HEK293 (cell line): ENCODE measurements around the gene CCDC63.

Source experiments
- CTCF ChIA-PET: fragments of 350-600 bp; formaldehyde crosslinking; extraction: SDS; loops from one replicate; lab custom pipeline; 2021; ENCODE audit warnings: antibody characterized with exemption; lab: Yijun Ruan, JAX
- POLR2A ChIA-PET: fragments of 300-600 bp; formaldehyde crosslinking; extraction: SDS; loops from one replicate; lab custom pipeline; 2020; ENCODE audit warnings: antibody characterized with exemption, inconsistent platforms; lab: Yijun Ruan, JAX
- H3K27ac ChIP-seq: fragments of 200-500 bp; sonication (Bioruptor generic); 2 replicates; pipeline ENCODE4 v1.5.1; 2014; ENCODE audit warnings: low read depth, low read length, control low read depth, inconsistent platforms; ENCODE audit errors: extremely low read depth
- H3K36me3 ChIP-seq, 2 experiments: fragments of 200-500 bp in 1 of 2; sonication (Bioruptor generic) in 1 of 2; 1 replicate in 1 of 2; 2 replicates in 1 of 2; pipeline ENCODE4 v1.5.1; 2014 to 2017; ENCODE audit warnings: inconsistent platforms in 2 of 2, low read length in 2 of 2; ENCODE audit not compliant: control insufficient read depth in 2 of 2, insufficient read depth in 1 of 2
- H3K4me1 ChIP-seq: fragments of 200-500 bp; sonication (Bioruptor generic); 2 replicates; pipeline ENCODE4 v1.5.1; 2014; ENCODE audit warnings: mild to moderate bottlenecking, low read length, inconsistent platforms; ENCODE audit not compliant: control insufficient read depth, insufficient read depth
- H3K4me3 ChIP-seq: 2 replicates; pipeline ENCODE4 v1.5.1; 2011; ENCODE audit warnings: low read depth, mild to moderate bottlenecking, control low read depth, low read length, moderate library complexity
- H3K9me3 ChIP-seq: fragments of 200-500 bp; sonication (Bioruptor generic); 2 replicates; pipeline ENCODE4 v1.5.1; 2014; ENCODE audit warnings: low read depth, low read length, inconsistent platforms; ENCODE audit not compliant: control insufficient read depth, insufficient read depth
- BCL11B ChIP-seq: fragments of 450-650 bp; formaldehyde crosslinking; IDR thresholded peaks from 2 replicates; pipeline ENCODE4 v1.5.1; 2016; ENCODE audit warnings: low read depth, missing biosample characterization, missing genetic modification characterization
- CTCF ChIP-seq: fragments of 450-650 bp; formaldehyde crosslinking; IDR thresholded peaks from 2 replicates; pipeline ENCODE4 v1.5.1; 2016; ENCODE audit warnings: missing biosample characterization, missing genetic modification characterization
- EGR2 ChIP-seq: fragments of 450-650 bp; formaldehyde crosslinking; IDR thresholded peaks from 2 replicates; pipeline ENCODE4 v1.5.1; 2016; ENCODE audit warnings: low read depth, missing biosample characterization, missing genetic modification characterization
- KLF10 ChIP-seq: fragments of 450-650 bp; IDR thresholded peaks from 2 replicates; pipeline ENCODE4 v1.5.1; 2018; ENCODE audit warnings: missing biosample characterization, mild to moderate bottlenecking, missing genetic modification characterization
- SETDB1 ChIP-seq: IDR thresholded peaks from one replicate; pipeline ENCODE4 v1.6.1; 2017; ENCODE audit warnings: mild to moderate bottlenecking, low read length, moderate library complexity, mixed read lengths; ENCODE audit not compliant: insufficient read length
- SP3 ChIP-seq: fragments of 450-650 bp; formaldehyde crosslinking; IDR thresholded peaks from 2 replicates; pipeline ENCODE4 v1.5.1; 2016; ENCODE audit warnings: missing biosample characterization, missing genetic modification characterization
- TSHZ1 ChIP-seq: fragments of 450-650 bp; formaldehyde crosslinking; IDR thresholded peaks from 2 replicates; pipeline ENCODE4 v1.5.1; 2016; ENCODE audit warnings: missing biosample characterization, missing genetic modification characterization, borderline replicate concordance
- YY2 ChIP-seq: fragments of 450-650 bp; formaldehyde crosslinking; IDR thresholded peaks from 2 replicates; pipeline ENCODE4 v1.5.1; 2016; ENCODE audit warnings: missing biosample characterization, missing genetic modification characterization
- ZBTB17 ChIP-seq: fragments of 450-650 bp; formaldehyde crosslinking; IDR thresholded peaks from 2 replicates; pipeline ENCODE4 v1.5.1; 2016; ENCODE audit warnings: missing biosample characterization, missing genetic modification characterization
- ZBTB44 ChIP-seq: fragments of 450-650 bp; IDR thresholded peaks from 2 replicates; pipeline ENCODE4 v1.5.1; 2018; ENCODE audit warnings: missing biosample characterization, mild to moderate bottlenecking, missing genetic modification characterization
- ZFHX2 ChIP-seq: fragments of 450-650 bp; formaldehyde crosslinking; conservative IDR thresholded peaks from 2 replicates; pipeline ENCODE4 v1.5.1; 2016; ENCODE audit warnings: missing biosample characterization, missing genetic modification characterization
- ZIC2 ChIP-seq: fragments of 450-650 bp; formaldehyde crosslinking; IDR thresholded peaks from 2 replicates; pipeline ENCODE4 v1.5.1; 2016; ENCODE audit warnings: missing biosample characterization, missing genetic modification characterization
- ZNF202 ChIP-seq: fragments of 450-650 bp; formaldehyde crosslinking; IDR thresholded peaks from 2 replicates; pipeline ENCODE4 v1.5.1; 2016; ENCODE audit warnings: missing biosample characterization, missing genetic modification characterization, borderline replicate concordance
- ZNF214 ChIP-seq: fragments of 450-650 bp; formaldehyde crosslinking; IDR thresholded peaks from 2 replicates; pipeline ENCODE4 v1.5.1; 2017; ENCODE audit warnings: missing biosample characterization, mild to moderate bottlenecking, missing genetic modification characterization, borderline replicate concordance
- ZNF354C ChIP-seq: fragments of 450-650 bp; formaldehyde crosslinking; IDR thresholded peaks from 2 replicates; pipeline ENCODE4 v1.5.1; 2016; ENCODE audit warnings: missing biosample characterization, missing genetic modification characterization, low read depth, borderline replicate concordance
- ZNF398 ChIP-seq: fragments of 450-650 bp; formaldehyde crosslinking; IDR thresholded peaks from 2 replicates; pipeline ENCODE4 v1.5.1; 2017; ENCODE audit warnings: missing biosample characterization, missing genetic modification characterization
- ZNF488 ChIP-seq: fragments of 450-650 bp; formaldehyde crosslinking; IDR thresholded peaks from 2 replicates; pipeline ENCODE4 v1.5.1; 2016; ENCODE audit warnings: missing biosample characterization, missing genetic modification characterization
- ZNF513 ChIP-seq: fragments of 450-650 bp; IDR thresholded peaks from 2 replicates; pipeline ENCODE4 v1.5.1; 2018; ENCODE audit warnings: missing biosample characterization, missing genetic modification characterization
- ZNF585B ChIP-seq: fragments of 450-650 bp; formaldehyde crosslinking; IDR thresholded peaks from 2 replicates; pipeline ENCODE4 v1.5.1; 2016; ENCODE audit warnings: missing biosample characterization, missing genetic modification characterization
- ZNF600 ChIP-seq: fragments of 450-650 bp; formaldehyde crosslinking; IDR thresholded peaks from 2 replicates; pipeline ENCODE4 v1.5.1; 2016; ENCODE audit warnings: missing biosample characterization, missing genetic modification characterization
- ZNF692 ChIP-seq: fragments of 450-650 bp; formaldehyde crosslinking; IDR thresholded peaks from 2 replicates; pipeline ENCODE4 v1.5.1; 2016; ENCODE audit warnings: missing biosample characterization, missing genetic modification characterization
- ZNF707 ChIP-seq: fragments of 450-650 bp; formaldehyde crosslinking; IDR thresholded peaks from 2 replicates; pipeline ENCODE4 v1.5.1; 2016; ENCODE audit warnings: missing biosample characterization, missing genetic modification characterization
- ZNF785 ChIP-seq: fragments of 450-650 bp; formaldehyde crosslinking; IDR thresholded peaks from 2 replicates; pipeline ENCODE4 v1.5.1; 2016; ENCODE audit warnings: missing biosample characterization, missing genetic modification characterization
- ZSCAN5A ChIP-seq: fragments of 450-650 bp; formaldehyde crosslinking; IDR thresholded peaks from 2 replicates; pipeline ENCODE4 v1.5.1; 2016; ENCODE audit warnings: missing biosample characterization, missing genetic modification characterization

The CCDC63 gene

GRCh38 chr12:110906083-110906482 is 59.3 kb downstream of the CCDC63 start:
- POLR2A ChIA-PET, result no interaction called here
- Histone ChIP-seq H3K4me3 (no peak overlapping the region), H3K9me3 (no peaks in the 10 kb centered on the region), H3K27ac (no peak overlapping the region), H3K36me3 (no peaks in the 10 kb centered on the region), H3K4me1 (no peaks in the 10 kb centered on the region)
- CTCF ChIA-PET, result interaction anchor here (0.7 to 0.9 kb wide), 2 partner anchors 31 to 91 kb away, joined by 3 read pairs; no protein-coding TSS in a partner anchor
- TF ChIP-seq ZNF707, result no peak
- TF ChIP-seq ZNF398 (tag by site-specific recombination), result peak; percentile 59
- TF ChIP-seq TSHZ1 (tag by site-specific recombination), result no peak
- no peak for TF ChIP-seq KLF10 (tag by site-specific recombination)
- TF ChIP-seq ZNF354C (tag by site-specific recombination), result no peak
- TF ChIP-seq ZNF202 (tag by site-specific recombination), result no peak
- no peak for TF ChIP-seq SP3
- no peak for TF ChIP-seq ZNF600 (tag by site-specific recombination)
- no peak for TF ChIP-seq ZSCAN5A (tag by site-specific recombination)
- TF ChIP-seq ZNF488 (tag by site-specific recombination), result no peak
- no peak for TF ChIP-seq ZIC2 (tag by site-specific recombination)
- peak; percentile 34; the same call in 1 of the 2 replicates for TF ChIP-seq EGR2 (tag by site-specific recombination)
- no peak for TF ChIP-seq SETDB1
- TF ChIP-seq ZNF513, result peak; percentile 50; the same call in 1 of the 2 replicates
- TF ChIP-seq ZFHX2 (tag by site-specific recombination), result no peak
- no peak for TF ChIP-seq ZBTB17 (tag by site-specific recombination)
- no peak for TF ChIP-seq ZNF785 (tag by site-specific recombination)
- no peak for TF ChIP-seq YY2
- TF ChIP-seq BCL11B (tag by site-specific recombination), result no peak
- no peak for TF ChIP-seq CTCF
- TF ChIP-seq ZBTB44 (tag by site-specific recombination), result no peak
- TF ChIP-seq ZNF214 (tag by site-specific recombination), result no peak
- no peak for TF ChIP-seq ZNF585B (tag by site-specific recombination)
- no peak for TF ChIP-seq ZNF692 (tag by site-specific recombination)
